ENCODE results near the gene SRSF9.
"Not testable (repeated sequence)": the region's sequence is repeated elsewhere in the genome, so short reads cannot be mapped to it uniquely, and the experiment has no call there.

Gene SRSF9

GRCh38 chr12:120447992-120448391, 21.6 kb downstream of the SRSF9 start:
- no peak for DNase-seq (ENCODE audit: low read depth)

- DNase-seq (ENCODE audit: low read depth), result not testable (repeated sequence)
These were observed 22.7 kb downstream of the SRSF9 start for GRCh38 chr12:120446844-120447178.

GRCh38 chr12:120445911-120446843, 23.4 kb downstream of the SRSF9 start, which contains the start of the genes GATC and TRIAP1:
GATC (plus strand) TSS chr12:120446444; CDS start chr12:120446481, 37 bp downstream.
TRIAP1 (minus strand) TSS chr12:120446384; CDS start chr12:120446372, 12 bp downstream.
- DNase-seq (ENCODE audit: low read depth), result peak; percentile 81

- no peak for DNase-seq (ENCODE audit: low read depth)
These were observed 24.9 kb downstream of the SRSF9 start for GRCh38 chr12:120444676-120445075.

- peak; percentile 58 for DNase-seq (ENCODE audit: low read depth)
These were observed 29.8 kb downstream of the SRSF9 start for GRCh38 chr12:120439646-120440247.

GRCh38 chr12:120438495-120439198, 30.9 kb downstream of the SRSF9 start:
- no peak for DNase-seq (ENCODE audit: low read depth)

- DNase-seq (ENCODE audit: low read depth), result peak; percentile 96
These were observed 31.6 kb downstream of the SRSF9 start, which contains the start of gene COX6A1 for GRCh38 chr12:120437735-120438494. COX6A1 (plus strand) TSS chr12:120438113; CDS start chr12:120438127, 14 bp downstream.

- no peak for DNase-seq (ENCODE audit: low read depth)
These were observed 36.6 kb downstream of the SRSF9 start for GRCh38 chr12:120432772-120433525.

- DNase-seq (ENCODE audit: low read depth), result no peak
These were observed 40.2 kb downstream of the SRSF9 start for GRCh38 chr12:120429368-120429767.

- DNase-seq (ENCODE audit: low read depth), result no peak
These were observed 40.8 kb downstream of the SRSF9 start for GRCh38 chr12:120428597-120429229.

GRCh38 chr12:120425797-120426196, 43.8 kb downstream of the SRSF9 start:
- DNase-seq (ENCODE audit: low read depth), result no peak

GRCh38 chr12:120422892-120423456, 46.6 kb downstream of the SRSF9 start:
- no peak for DNase-seq (ENCODE audit: low read depth)

- DNase-seq (ENCODE audit: low read depth), result no peak
These were observed 47.8 kb downstream of the SRSF9 start for GRCh38 chr12:120421701-120422100.

- no peak for DNase-seq (ENCODE audit: low read depth)
These were observed 51.5 kb downstream of the SRSF9 start for GRCh38 chr12:120417917-120418580.

- DNase-seq (ENCODE audit: low read depth), result no peak
These were observed 52.9 kb downstream of the SRSF9 start for GRCh38 chr12:120416490-120417216.

- DNase-seq (ENCODE audit: low read depth), result no peak
These were observed 55.5 kb downstream of the SRSF9 start for GRCh38 chr12:120413901-120414695.

GRCh38 chr12:120412421-120412820, 57.1 kb downstream of the SRSF9 start:
- DNase-seq (ENCODE audit: low read depth), result no peak
